Mucosa of descending colon (tissue), 3 donors: ENCODE measurements around the gene PFDN1. TPM values are rescaled to one million over a fixed set of nuclear protein-coding genes. Genes with fewer than 3 reads are reported as not detected.

Experiments used
- ATAC-seq: fragments of 200-7000 bp; cut with Tn5 transposase; one replicate; pipeline ENCODE4 v1.9.1; 2020; ENCODE audit warnings: mild to moderate bottlenecking, moderate library complexity
- DNase-seq, 3 donors: peaks; one replicate each; pipeline ENCODE4 v3.0.0-alpha.2; 2020
- H3K36me3 ChIP-seq: fragments of 200-600 bp; one replicate; pipeline ENCODE4 v1.8.0; 2021; ENCODE audit warnings: low read depth, mild to moderate bottlenecking
- H3K4me1 ChIP-seq: fragments of 200-600 bp; one replicate; pipeline ENCODE4 v1.8.0; 2021; ENCODE audit warnings: low read depth, mild to moderate bottlenecking
- H3K4me3 ChIP-seq: fragments of 200-600 bp; one replicate; pipeline ENCODE4 v1.8.0; 2021; ENCODE audit warnings: mild to moderate bottlenecking
- H3K9me3 ChIP-seq: fragments of 200-600 bp; one replicate; pipeline ENCODE4 v1.8.0; 2021; ENCODE audit warnings: mild to moderate bottlenecking
- intact Hi-C, 2 donors: fragments of 100-400 bp; cut with DNase I in 1 of 2; cut with micrococcal nuclease in 1 of 2; formaldehyde crosslinking; loops; one replicate each; pipeline versions ENCODE4 v1.11.0 to v1.11.1; 2022; cut with DNase I, micrococcal nuclease
- total RNA-seq, 3 donors: library from RNA; stranded (reverse); fragmentation: NEBNext Ultra II Directional in 2 of 3; extraction: Animal tissue kit (Norgen Biotek cat#: 25700) in 2 of 3; gene quantifications; one replicate each; pipeline versions ENCODE4 v1.2.1 to v1.2.4, GENCODE V29; 2021 to 2023
- TF ChIP-seq, protein P1 (sequence below): fragments of 200-600 bp; IDR thresholded peaks from one replicate; pipeline ENCODE4 v1.8.0; 2022; ENCODE audit warnings: antibody characterized with exemption, mild to moderate bottlenecking
- donor health status: DM: no; HTN: no; CAD: no; lungs with moderate emphysema.
- donor health status: DM: no; HTN: no; CAD: no.
- donor health status: DM: no; HTN: yes; CAD: no.

PFDN1 gene
- total RNA-seq, 3 donors from 2014 or later, result 33.5 to 48.0 (median 35.9) TPM

GRCh38 chr5:140239461-140239860 lies 63.4 kb downstream of the PFDN1 start:
- DNase-seq (no peak), ATAC-seq (no peak)
- intact Hi-C loops, result loop anchor here in 1 of 2 donors (10.0 kb wide), 1 partner anchor 55 kb away; no protein-coding TSS in a partner anchor
- TF ChIP-seq, protein P1, sequence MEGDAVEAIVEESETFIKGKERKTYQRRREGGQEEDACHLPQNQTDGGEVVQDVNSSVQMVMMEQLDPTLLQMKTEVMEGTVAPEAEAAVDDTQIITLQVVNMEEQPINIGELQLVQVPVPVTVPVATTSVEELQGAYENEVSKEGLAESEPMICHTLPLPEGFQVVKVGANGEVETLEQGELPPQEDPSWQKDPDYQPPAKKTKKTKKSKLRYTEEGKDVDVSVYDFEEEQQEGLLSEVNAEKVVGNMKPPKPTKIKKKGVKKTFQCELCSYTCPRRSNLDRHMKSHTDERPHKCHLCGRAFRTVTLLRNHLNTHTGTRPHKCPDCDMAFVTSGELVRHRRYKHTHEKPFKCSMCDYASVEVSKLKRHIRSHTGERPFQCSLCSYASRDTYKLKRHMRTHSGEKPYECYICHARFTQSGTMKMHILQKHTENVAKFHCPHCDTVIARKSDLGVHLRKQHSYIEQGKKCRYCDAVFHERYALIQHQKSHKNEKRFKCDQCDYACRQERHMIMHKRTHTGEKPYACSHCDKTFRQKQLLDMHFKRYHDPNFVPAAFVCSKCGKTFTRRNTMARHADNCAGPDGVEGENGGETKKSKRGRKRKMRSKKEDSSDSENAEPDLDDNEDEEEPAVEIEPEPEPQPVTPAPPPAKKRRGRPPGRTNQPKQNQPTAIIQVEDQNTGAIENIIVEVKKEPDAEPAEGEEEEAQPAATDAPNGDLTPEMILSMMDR, result no peak
- no peaks in the 10 kb centered on the region for H3K36me3 ChIP-seq
- peaks cover 31% of the 10 kb centered on the region for H3K4me1 ChIP-seq
- H3K9me3 ChIP-seq, result no peaks in the 10 kb centered on the region
- no peak overlapping the region for H3K4me3 ChIP-seq

- no peak for ATAC-seq
- Histone ChIP-seq H3K36me3 (no peaks in the 10 kb centered on the region), H3K4me1 (peaks cover 31% of the 10 kb centered on the region), H3K4me3 (no peak overlapping the region), H3K9me3 (no peaks in the 10 kb centered on the region)
- DNase-seq, result no peak
- intact Hi-C loops, result loop anchor here in 1 of 2 donors (10.0 kb wide), 1 partner anchor 54 kb away; no protein-coding TSS in a partner anchor
- TF ChIP-seq, protein P1, result no peak
These were observed 64.1 kb downstream of the PFDN1 start for GRCh38 chr5:140238756-140239155.

GRCh38 chr5:140236891-140237598 lies 65.9 kb downstream of the PFDN1 start:
- ATAC-seq (no peak), DNase-seq (no peak)
- Histone ChIP-seq H3K4me3 (no peak overlapping the region), H3K36me3 (no peaks in the 10 kb centered on the region), H3K9me3 (no peaks in the 10 kb centered on the region), H3K4me1 (peaks cover 28% of the 10 kb centered on the region)
- intact Hi-C loops, result loop anchor here in 1 of 2 donors (10.0 kb wide), 1 partner anchor 52 kb away; no protein-coding TSS in a partner anchor
- TF ChIP-seq, protein P1, result no peak

DNA sequence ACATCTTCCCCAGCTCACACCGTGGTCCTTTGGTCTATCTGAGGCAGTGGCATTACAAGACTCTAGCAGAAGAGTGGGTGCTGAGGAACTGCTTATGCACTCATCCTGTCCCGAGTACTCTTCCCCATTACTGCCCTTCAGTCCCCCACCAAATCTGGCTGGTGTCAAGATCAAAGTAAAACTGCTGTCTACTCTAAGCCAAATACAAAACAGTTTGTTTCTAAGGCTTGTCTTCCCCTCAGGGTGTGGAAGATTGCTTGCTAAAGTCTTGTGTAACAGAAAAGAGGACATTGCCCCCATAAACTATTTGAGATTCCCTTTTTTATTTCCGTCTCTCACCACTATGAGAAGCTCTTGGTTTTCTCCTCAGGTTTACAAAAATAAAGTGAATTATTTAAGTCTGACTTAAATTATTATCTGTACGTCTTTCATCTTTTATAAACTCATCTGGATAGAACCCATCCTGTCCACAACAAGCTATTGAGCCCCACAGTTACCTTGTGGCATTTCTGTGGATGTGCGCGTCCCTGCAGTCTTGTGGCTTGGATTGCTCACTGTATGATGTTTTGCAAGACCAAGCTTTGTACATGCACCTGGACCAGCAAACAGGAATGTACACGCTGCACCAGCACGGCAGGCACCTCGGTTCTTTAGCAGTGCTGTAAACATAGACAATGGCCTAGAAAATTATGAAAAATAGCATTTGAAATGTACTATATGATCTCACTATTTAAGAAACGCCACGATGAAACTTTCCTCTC lies 66.9 kb downstream of the PFDN1 start:
- no peak overlapping the region for H3K4me3 ChIP-seq
- peak; percentile 47 for ATAC-seq
- H3K36me3 ChIP-seq, result no peaks in the 10 kb centered on the region
- no peaks in the 10 kb centered on the region for H3K9me3 ChIP-seq
- TF ChIP-seq, protein P1, result no peak
- no peak for DNase-seq
- H3K4me1 ChIP-seq, result peaks cover 17% of the 10 kb centered on the region
- intact Hi-C loops, result loop anchor here in 1 of 2 donors (10.0 kb wide), 1 partner anchor 51 kb away; no protein-coding TSS in a partner anchor

- no peak for DNase-seq
- Histone ChIP-seq H3K9me3 (no peaks in the 10 kb centered on the region), H3K36me3 (no peaks in the 10 kb centered on the region), H3K4me1 (peaks cover 6% of the 10 kb centered on the region), H3K4me3 (no peak overlapping the region)
- intact Hi-C loops, result loop anchor here in 1 of 2 donors (10.0 kb wide), 1 partner anchor 50 kb away; no protein-coding TSS in a partner anchor
- ATAC-seq, result no peak
- TF ChIP-seq, protein P1, result no peak
These were observed 68.4 kb downstream of the PFDN1 start for GRCh38 chr5:140234377-140234989.
